HG03520 (cell line): ENCODE results near the gene LRMDA.

Experiments
- ATAC-seq: cut with Tn5 transposase; IDR thresholded peaks from one replicate; pipeline ENCODE4 v1.9.1; 2021; ENCODE audit warnings: mild to moderate bottlenecking, moderate library complexity; ENCODE audit not compliant: unreplicated experiment

The LRMDA gene

GRCh38 chr10:76394707-76395042, 963.3 kb downstream of the LRMDA start:
- no peak for ATAC-seq

- no peak for ATAC-seq
These were observed 963.8 kb downstream of the LRMDA start for GRCh38 chr10:76395251-76395650.

DNA sequence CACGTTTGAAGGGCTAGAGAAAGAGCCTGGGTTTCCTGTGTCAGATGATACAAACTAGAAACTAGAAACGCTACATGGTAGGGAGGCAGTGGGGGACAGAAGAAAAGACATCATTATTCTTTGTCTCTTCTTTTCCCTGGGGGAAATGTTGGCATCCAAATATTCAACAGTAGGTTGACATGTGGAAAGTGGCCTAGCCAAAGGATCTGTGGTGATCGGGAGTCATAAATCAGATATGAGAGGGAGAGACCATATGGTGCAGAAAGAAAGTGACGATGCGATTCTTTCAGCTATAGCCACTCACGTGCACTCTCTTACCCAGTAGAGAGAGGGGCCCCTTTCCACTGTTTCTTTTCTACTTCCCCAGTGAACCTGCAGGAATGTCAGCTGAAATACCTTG, 964.7 kb downstream of the LRMDA start:
- no peak for ATAC-seq

GRCh38 chr10:76397181-76398042, 966.0 kb downstream of the LRMDA start:
- ATAC-seq: no peak

- no peak for ATAC-seq
These were observed 966.8 kb downstream of the LRMDA start for GRCh38 chr10:76398043-76398710.

- no peak for ATAC-seq
These were observed 967.8 kb downstream of the LRMDA start for GRCh38 chr10:76399226-76399625.

DNA sequence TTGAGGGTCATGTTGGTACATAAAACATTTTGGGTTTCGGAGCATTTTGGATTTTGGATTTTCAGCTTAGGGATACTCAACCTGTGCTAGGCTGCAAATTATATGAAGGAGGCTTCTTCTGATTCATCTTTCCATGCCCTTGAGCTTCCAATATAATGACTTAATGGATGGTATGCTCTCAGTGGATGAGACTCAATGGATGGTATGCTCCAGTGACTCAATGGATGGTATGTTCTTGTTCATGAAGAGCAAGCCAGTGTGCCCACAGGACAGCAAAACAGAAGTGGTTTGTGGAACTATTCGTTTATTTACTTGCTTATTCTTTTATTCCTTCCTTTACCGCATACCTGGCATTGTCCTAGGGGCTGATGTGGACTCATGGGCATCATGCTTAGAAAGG, 969.6 kb downstream of the LRMDA start:
- no peak for ATAC-seq

GRCh38 chr10:76403912-76404311, 972.5 kb downstream of the LRMDA start:
- no peak for ATAC-seq

- no peak for ATAC-seq
These were observed 973.1 kb downstream of the LRMDA start for GRCh38 chr10:76404531-76404930.

- ATAC-seq: no peak
These were observed 974.5 kb downstream of the LRMDA start for GRCh38 chr10:76405922-76406321.

- no peak for ATAC-seq
These were observed 977.2 kb downstream of the LRMDA start for GRCh38 chr10:76408646-76409045.

DNA sequence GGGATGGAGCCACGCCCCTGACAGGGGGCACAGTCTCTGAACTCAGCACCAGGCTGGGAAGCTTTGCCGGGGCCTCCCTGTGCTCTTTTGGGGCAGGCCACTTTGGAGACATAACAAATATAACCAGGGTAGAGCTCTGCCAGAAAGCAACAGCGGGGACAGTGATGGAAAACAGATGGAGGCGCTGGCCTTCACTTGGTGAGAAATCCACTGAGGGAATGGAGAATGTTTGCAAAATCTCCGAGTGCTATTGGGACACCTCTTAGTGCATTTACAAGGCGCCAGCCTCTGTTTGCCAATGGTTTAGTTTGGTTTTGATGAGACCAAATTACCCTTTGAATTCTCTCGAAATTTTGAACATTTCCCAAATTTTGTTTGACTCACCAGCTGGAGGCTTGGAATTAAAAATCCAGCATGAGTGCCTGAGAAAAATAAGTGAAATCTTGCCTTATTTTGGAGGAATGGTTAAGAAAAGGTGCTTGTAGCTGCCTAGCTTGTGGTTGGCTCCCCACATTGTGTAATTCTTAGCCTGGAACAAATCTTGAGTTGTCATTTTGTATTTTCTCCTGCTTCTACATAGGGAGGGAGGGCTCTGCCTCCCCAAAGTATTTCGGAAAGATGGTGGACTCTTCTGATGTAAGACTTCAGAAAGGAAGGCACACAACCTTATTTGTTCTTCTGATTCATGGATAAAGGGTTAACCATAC, 980.5 kb downstream of the LRMDA start:
- ATAC-seq: no peak

GRCh38 chr10:76415554-76415953, 984.1 kb downstream of the LRMDA start:
- no peak for ATAC-seq

GRCh38 chr10:76416642-76417041, 985.2 kb downstream of the LRMDA start:
- no peak for ATAC-seq

DNA sequence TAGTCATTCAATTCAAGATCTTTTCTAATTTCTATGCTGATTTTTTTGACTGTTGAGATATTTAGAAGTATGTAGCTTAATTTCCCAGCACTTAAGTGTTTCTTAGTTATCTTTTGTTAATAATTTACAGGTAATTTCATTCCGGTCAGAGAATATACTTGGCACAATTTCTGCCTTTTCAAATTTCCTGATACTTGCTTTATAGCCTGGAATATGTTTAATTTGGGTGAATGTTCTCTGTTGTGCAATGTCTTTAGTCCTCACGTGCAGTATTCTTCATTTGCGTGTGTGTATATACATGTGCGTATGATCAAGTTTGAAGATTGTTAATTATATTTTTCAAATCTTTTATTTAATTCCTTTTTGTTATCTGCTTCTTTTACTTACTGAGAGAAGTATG, 989.3 kb downstream of the LRMDA start:
- no peak for ATAC-seq

DNA sequence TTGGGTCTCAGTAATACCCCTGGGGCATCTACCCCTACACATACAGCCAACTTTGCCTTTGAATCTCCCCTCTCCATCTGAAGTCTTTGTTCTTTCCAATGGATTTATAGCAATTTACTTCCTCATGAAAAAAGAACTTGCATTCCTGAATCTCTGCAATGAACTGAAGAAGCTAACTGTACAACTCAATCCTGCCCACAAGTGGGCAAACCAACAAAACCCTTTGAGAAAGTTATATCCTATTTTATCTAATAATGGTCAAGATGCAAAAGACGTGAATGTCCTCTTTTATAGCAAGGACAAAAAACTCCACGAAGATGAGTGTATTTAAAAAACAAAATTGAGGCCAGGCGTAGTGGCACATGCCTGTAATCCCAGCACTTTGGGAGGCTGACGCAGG, 991.3 kb downstream of the LRMDA start:
- ATAC-seq: no peak

- no peak for ATAC-seq
These were observed 997.3 kb downstream of the LRMDA start for GRCh38 chr10:76428551-76429367.

DNA sequence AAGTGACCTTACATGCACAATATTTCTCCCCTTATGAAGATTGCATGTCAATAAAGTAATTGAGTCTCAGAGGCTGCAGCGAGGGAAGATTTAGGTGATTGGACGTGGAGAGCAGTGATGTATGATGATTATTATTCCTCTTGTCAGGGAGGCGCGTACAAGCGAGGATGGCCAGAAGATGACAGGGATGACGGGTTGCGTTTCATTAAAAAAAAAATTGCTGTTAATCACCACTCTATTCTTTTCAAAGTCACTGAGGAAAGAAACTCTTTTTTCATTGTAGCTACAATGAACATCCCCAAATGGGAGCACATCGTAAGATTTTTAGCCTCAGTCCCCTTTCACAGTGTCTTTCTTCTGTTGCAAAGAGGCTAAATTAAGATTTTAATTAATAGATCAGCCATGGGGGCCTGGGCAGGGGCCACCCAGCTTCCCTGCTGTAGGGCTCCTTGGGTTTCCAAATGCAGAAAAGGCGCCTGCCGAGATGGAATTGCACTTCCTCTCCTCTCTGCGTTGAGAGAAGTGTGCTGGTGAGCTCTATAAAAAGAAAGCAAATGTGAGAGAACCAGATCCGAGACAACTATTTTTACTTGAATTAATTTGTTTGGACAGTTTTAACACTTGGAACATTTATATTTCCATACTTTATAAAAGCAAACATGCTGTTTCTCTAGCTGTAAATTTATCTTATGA, 998.1 kb downstream of the LRMDA start:
- ATAC-seq: no peak

- no peak for ATAC-seq
These were observed 998.7 kb downstream of the LRMDA start for GRCh38 chr10:76430061-76430645.
